Hematopoietic multipotent progenitor cell treated with erythropoietin and hydrocortisone succinate and interleukin-3 and kit ligand, for 8 days (in vitro differentiated cells): ENCODE data around the gene TAGLN2.

Experiments
- DNase-seq: peaks from one replicate; pipeline ENCODE4 v3.0.0-alpha.2; 2015

The TAGLN2 gene

GRCh38 chr1:159924791-159925718 lies at the start of gene TAGLN2:
Gene TAGLN2, minus strand, starts transcription at chr1:159925507. Its CDS starts 4,998 bp downstream, at chr1:159920509.
- DNase-seq, result peak; percentile 94

GRCh38 chr1:159974350-159974965 lies 49.2 kb upstream of the TAGLN2 start:
- DNase-seq, result no peak

- no peak for DNase-seq
Measured at GRCh38 chr1:159973350-159973940, 48.1 kb upstream of the TAGLN2 start.

GRCh38 chr1:159972443-159973205 lies 47.3 kb upstream of the TAGLN2 start:
- no peak for DNase-seq

- no peak for DNase-seq
Measured at GRCh38 chr1:159970932-159971342, 45.6 kb upstream of the TAGLN2 start.

- DNase-seq, result no peak
Measured at GRCh38 chr1:159968901-159969300, 43.6 kb upstream of the TAGLN2 start.

- DNase-seq, result no peak
Measured at GRCh38 chr1:159965263-159965662, 40.0 kb upstream of the TAGLN2 start.

GRCh38 chr1:159964144-159964543 lies 38.8 kb upstream of the TAGLN2 start:
- no peak for DNase-seq

GRCh38 chr1:159962176-159962575 lies 36.9 kb upstream of the TAGLN2 start:
- no peak for DNase-seq

GRCh38 chr1:159961636-159962035 lies 36.3 kb upstream of the TAGLN2 start:
- no peak for DNase-seq

GRCh38 chr1:159960721-159961381 lies 35.5 kb upstream of the TAGLN2 start:
- peak; percentile 87 for DNase-seq

GRCh38 chr1:159959451-159959850 lies 34.1 kb upstream of the TAGLN2 start:
- DNase-seq, result peak; percentile 29

- peak; percentile 5 for DNase-seq
Measured at GRCh38 chr1:159958719-159959380, 33.5 kb upstream of the TAGLN2 start.

- peak; percentile 91 for DNase-seq
Measured at GRCh38 chr1:159957824-159958268, 32.5 kb upstream of the TAGLN2 start.

GRCh38 chr1:159955456-159955855 lies 30.1 kb upstream of the TAGLN2 start:
- no peak for DNase-seq

- no peak for DNase-seq
Measured at GRCh38 chr1:159953536-159954515, 28.5 kb upstream of the TAGLN2 start, which contains the start of gene SLAMF9. Gene SLAMF9, minus strand, starts transcription at chr1:159954237. Its CDS starts 100 bp downstream, at chr1:159954137.

GRCh38 chr1:159952932-159953331 lies 27.6 kb upstream of the TAGLN2 start:
- DNase-seq, result no peak

GRCh38 chr1:159951551-159951950 lies 26.2 kb upstream of the TAGLN2 start:
- no peak for DNase-seq

GRCh38 chr1:159951016-159951415 lies 25.7 kb upstream of the TAGLN2 start:
- no peak for DNase-seq

- DNase-seq, result no peak
Measured at GRCh38 chr1:159949981-159950381, 24.7 kb upstream of the TAGLN2 start.
